ENCODE measurements around the gene SLC2A6.

Gene SLC2A6

DNA sequence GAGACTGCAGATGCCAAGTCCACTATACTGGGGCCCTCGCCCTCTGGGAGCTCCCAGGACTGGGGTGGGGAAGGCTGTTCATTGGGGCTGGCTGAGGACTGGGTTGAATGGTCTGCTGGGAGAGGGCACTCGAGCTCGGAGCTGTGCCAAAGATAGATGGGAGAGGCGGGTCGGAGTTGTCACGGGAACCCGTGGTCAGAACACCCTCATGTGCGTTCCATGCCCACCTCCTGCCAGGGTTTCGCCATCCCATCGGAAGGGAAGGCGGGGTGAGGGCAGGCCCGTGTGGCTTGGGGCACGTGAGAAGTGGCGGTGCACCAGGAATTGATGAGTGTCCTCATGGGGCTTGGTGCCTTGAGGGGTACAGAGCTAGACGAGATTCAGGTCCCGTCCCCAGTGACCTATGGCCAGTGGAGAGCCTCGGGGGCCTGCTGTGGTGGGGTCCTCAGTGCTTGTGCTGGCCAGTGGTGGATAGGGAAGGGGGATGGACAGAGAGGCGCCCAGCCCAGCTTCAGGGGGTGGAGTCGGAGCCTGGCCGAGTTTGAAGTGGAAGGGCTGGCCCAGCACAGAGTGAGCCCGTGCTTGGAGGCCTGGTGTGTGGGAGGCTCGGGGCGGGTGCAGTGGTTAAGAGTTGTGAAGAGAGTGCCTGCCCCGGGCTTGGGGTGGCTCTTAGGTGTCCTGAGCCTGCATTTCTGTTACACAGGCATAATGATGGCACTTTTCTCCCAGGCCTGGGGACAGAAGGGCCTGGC lies 14.9 kb downstream of the SLC2A6 start:
- DNase-seq (ENCODE audit: low read depth in 1 of 2, low spot score in 1 of 2) = peak in 1 of 2 experiments; percentile 44
- no peak overlapping the region for H3K27ac ChIP-seq (replicated peaks)
- H3K27me3 ChIP-seq (ENCODE audit: insufficient read depth, poor library complexity, severe bottlenecking) = peaks cover 14% of the 10 kb centered on the region
- no peak overlapping the region for H3K4me3 ChIP-seq (replicated peaks; ENCODE audit: insufficient read depth, low read length)
- TF ChIP-seq SPI1 (IDR thresholded peaks at IDR 0.05; ENCODE audit: borderline replicate concordance, low read depth) (no peak), GABPA (IDR thresholded peaks at IDR 0.05; ENCODE audit: low read depth) (no peak), POLR2AphosphoS5 (IDR thresholded peaks at IDR 0.05; ENCODE audit: low read depth) (no peak)
- TF ChIP-seq, protein P1, sequence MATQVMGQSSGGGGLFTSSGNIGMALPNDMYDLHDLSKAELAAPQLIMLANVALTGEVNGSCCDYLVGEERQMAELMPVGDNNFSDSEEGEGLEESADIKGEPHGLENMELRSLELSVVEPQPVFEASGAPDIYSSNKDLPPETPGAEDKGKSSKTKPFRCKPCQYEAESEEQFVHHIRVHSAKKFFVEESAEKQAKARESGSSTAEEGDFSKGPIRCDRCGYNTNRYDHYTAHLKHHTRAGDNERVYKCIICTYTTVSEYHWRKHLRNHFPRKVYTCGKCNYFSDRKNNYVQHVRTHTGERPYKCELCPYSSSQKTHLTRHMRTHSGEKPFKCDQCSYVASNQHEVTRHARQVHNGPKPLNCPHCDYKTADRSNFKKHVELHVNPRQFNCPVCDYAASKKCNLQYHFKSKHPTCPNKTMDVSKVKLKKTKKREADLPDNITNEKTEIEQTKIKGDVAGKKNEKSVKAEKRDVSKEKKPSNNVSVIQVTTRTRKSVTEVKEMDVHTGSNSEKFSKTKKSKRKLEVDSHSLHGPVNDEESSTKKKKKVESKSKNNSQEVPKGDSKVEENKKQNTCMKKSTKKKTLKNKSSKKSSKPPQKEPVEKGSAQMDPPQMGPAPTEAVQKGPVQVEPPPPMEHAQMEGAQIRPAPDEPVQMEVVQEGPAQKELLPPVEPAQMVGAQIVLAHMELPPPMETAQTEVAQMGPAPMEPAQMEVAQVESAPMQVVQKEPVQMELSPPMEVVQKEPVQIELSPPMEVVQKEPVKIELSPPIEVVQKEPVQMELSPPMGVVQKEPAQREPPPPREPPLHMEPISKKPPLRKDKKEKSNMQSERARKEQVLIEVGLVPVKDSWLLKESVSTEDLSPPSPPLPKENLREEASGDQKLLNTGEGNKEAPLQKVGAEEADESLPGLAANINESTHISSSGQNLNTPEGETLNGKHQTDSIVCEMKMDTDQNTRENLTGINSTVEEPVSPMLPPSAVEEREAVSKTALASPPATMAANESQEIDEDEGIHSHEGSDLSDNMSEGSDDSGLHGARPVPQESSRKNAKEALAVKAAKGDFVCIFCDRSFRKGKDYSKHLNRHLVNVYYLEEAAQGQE (IDR thresholded peaks at IDR 0.05; ENCODE audit: insufficient replicate concordance, low read depth) = no peak
- TF ChIP-seq, protein P2, sequence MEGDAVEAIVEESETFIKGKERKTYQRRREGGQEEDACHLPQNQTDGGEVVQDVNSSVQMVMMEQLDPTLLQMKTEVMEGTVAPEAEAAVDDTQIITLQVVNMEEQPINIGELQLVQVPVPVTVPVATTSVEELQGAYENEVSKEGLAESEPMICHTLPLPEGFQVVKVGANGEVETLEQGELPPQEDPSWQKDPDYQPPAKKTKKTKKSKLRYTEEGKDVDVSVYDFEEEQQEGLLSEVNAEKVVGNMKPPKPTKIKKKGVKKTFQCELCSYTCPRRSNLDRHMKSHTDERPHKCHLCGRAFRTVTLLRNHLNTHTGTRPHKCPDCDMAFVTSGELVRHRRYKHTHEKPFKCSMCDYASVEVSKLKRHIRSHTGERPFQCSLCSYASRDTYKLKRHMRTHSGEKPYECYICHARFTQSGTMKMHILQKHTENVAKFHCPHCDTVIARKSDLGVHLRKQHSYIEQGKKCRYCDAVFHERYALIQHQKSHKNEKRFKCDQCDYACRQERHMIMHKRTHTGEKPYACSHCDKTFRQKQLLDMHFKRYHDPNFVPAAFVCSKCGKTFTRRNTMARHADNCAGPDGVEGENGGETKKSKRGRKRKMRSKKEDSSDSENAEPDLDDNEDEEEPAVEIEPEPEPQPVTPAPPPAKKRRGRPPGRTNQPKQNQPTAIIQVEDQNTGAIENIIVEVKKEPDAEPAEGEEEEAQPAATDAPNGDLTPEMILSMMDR (IDR thresholded peaks at IDR 0.05; ENCODE audit: insufficient read depth, low read length) = no peak

DNA sequence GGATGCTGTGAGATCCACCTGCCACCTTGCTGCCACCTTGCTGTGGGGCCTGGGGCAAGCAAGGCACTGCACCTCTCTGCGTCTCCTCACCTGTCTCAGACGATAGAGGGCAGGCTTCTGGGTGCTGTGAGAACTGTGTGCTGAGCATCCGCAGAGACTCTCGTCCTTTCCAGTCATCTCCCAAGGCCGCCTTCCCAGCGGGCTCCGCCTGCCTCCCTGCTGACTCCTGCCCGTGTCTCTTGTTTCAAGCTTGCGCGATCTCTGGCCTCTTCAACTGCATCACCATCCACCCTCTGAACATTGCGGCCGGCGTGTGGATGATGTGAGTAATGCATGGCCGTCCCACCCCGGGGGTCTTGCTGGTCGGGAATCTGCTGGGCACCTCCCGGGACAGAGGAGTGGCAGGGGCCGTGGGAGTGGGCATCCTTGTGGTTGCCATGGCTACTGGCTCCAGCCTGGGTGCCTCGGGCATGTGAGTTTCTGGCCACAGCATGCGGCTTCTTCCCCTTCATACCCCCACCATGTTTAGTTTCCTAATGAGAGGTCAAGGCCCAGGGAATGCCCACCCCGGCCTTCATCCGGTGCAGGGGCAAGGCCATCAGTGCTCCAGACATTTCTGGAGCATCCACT lies 15.6 kb downstream of the SLC2A6 start:
- TF ChIP-seq POLR2AphosphoS5 (IDR thresholded peaks at IDR 0.05; ENCODE audit: low read depth) = no peak
- TF ChIP-seq SPI1 (IDR thresholded peaks at IDR 0.05; ENCODE audit: borderline replicate concordance, low read depth) = no peak
- TF ChIP-seq, protein P1 (IDR thresholded peaks at IDR 0.05; ENCODE audit: insufficient replicate concordance, low read depth) = no peak
- TF ChIP-seq, protein P2 (IDR thresholded peaks at IDR 0.05; ENCODE audit: insufficient read depth, low read length) = no peak
- no peak for TF ChIP-seq GABPA (IDR thresholded peaks at IDR 0.05; ENCODE audit: low read depth)
- H3K27ac ChIP-seq (replicated peaks) = no peak overlapping the region
- DNase-seq (ENCODE audit: low read depth in 1 of 2, low spot score in 1 of 2) = no peak
- no peak overlapping the region for H3K4me3 ChIP-seq (replicated peaks; ENCODE audit: insufficient read depth, low read length)
- peaks cover 16% of the 10 kb centered on the region for H3K27me3 ChIP-seq (ENCODE audit: insufficient read depth, poor library complexity, severe bottlenecking)

DNA sequence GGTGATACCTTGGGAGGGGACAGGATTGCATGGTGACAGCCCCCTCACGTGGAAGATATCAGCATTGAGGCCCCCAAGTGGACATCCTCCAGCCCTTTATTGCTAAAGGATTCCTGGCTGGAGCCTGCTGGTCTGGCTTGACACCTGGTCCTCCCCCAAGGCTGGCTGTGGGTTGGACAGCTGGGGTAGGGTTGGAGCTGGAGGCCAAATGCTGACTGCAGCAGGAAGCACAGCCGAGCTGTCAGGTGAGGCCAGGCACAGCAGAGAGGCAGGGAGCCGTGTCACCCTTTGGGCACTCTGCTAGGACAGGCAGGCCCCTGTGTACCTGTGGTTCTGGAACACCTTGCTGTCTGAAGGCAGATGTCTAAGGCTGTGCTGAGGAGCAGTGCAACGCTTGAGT lies 16.9 kb downstream of the SLC2A6 start:
- Histone ChIP-seq H3K27ac (replicated peaks) (no peak overlapping the region), H3K4me3 (replicated peaks; ENCODE audit: insufficient read depth, low read length) (no peak overlapping the region), H3K27me3 (ENCODE audit: insufficient read depth, poor library complexity, severe bottlenecking) (peaks cover 16% of the 10 kb centered on the region)
- no peak for DNase-seq (ENCODE audit: low read depth in 1 of 2, low spot score in 1 of 2)
- TF ChIP-seq, protein P2 (IDR thresholded peaks at IDR 0.05; ENCODE audit: insufficient read depth, low read length) = no peak
- TF ChIP-seq, protein P1 (IDR thresholded peaks at IDR 0.05; ENCODE audit: insufficient replicate concordance, low read depth) = no peak
- TF ChIP-seq POLR2AphosphoS5 (IDR thresholded peaks at IDR 0.05; ENCODE audit: low read depth) (no peak), GABPA (IDR thresholded peaks at IDR 0.05; ENCODE audit: low read depth) (no peak), SPI1 (IDR thresholded peaks at IDR 0.05; ENCODE audit: borderline replicate concordance, low read depth) (no peak)

Measured in HL-60 (cell line).